Measurements from ENCODE around the gene RXFP4.
A peak's percentile ranks its signal among the peaks of the same experiment; 100 is the strongest.

DNA sequence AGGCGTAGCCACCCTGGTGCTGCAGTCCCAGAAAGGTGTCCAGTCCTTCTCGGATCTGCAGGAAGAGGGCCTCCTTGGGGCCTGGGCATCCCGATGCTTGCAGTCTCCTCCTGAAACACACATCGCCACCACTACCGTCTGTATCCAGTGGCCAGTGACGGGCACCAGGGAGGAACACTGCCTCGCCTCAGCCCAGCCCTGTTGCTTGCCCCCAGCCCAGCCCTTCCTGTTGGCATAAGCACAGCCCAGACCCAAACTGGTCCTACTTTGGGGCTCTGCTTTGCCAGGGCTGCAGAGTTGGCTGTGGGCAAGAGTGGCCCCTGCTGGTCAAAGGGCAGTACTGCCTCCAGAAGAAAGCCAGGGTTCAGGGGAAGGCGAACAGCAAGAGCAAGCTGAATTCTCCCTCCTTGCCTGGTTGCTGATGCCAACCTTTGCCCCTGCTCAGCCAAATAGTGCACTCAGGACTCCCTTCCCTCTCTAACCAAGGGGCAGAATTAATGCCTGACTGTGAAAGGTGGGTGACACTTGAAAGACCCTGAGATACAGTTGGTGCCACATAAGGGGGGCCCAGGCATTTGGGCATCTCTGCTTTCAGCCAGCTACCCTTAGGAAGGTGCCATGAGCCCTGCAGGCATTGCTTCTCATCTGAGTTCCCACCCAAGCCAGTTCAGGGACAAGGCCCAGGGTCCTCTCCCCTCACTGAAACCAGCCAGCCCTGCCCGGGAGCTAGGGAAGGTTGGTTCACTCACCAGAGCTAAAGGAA is 48.0 kb downstream of the RXFP4 start:
- TF ChIP-seq EZH2 (IDR thresholded peaks at IDR 0.05; ENCODE audit: borderline replicate concordance, insufficient read depth, low read depth, low read length, poor library complexity, severe bottlenecking) = no peak
- TF ChIP-seq, protein P1, sequence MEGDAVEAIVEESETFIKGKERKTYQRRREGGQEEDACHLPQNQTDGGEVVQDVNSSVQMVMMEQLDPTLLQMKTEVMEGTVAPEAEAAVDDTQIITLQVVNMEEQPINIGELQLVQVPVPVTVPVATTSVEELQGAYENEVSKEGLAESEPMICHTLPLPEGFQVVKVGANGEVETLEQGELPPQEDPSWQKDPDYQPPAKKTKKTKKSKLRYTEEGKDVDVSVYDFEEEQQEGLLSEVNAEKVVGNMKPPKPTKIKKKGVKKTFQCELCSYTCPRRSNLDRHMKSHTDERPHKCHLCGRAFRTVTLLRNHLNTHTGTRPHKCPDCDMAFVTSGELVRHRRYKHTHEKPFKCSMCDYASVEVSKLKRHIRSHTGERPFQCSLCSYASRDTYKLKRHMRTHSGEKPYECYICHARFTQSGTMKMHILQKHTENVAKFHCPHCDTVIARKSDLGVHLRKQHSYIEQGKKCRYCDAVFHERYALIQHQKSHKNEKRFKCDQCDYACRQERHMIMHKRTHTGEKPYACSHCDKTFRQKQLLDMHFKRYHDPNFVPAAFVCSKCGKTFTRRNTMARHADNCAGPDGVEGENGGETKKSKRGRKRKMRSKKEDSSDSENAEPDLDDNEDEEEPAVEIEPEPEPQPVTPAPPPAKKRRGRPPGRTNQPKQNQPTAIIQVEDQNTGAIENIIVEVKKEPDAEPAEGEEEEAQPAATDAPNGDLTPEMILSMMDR (IDR thresholded peaks at IDR 0.05) = peak; percentile 98

All from B cell (primary cell).